DMS53 treated with DMSO at 0.1 percent for 48 hours (cell line): ENCODE data around the gene TTC17.
A peak's percentile ranks its signal among the peaks of the same experiment; 100 is the strongest.
"Not testable (repeated sequence)": the region's sequence is repeated elsewhere in the genome, so short reads cannot be mapped to it uniquely, and the experiment has no call there.

Source experiments
- DNase-seq: peaks from one replicate; lab custom pipeline; 2025; ENCODE audit not compliant: unreplicated experiment; lab: John Stamatoyannopoulos, UW

Gene TTC17

GRCh38 chr11:43458486-43458885 lies 99.8 kb downstream of the TTC17 start:
- no peak for DNase-seq

GRCh38 chr11:43459246-43459645 lies 100.5 kb downstream of the TTC17 start:
- no peak for DNase-seq

DNA sequence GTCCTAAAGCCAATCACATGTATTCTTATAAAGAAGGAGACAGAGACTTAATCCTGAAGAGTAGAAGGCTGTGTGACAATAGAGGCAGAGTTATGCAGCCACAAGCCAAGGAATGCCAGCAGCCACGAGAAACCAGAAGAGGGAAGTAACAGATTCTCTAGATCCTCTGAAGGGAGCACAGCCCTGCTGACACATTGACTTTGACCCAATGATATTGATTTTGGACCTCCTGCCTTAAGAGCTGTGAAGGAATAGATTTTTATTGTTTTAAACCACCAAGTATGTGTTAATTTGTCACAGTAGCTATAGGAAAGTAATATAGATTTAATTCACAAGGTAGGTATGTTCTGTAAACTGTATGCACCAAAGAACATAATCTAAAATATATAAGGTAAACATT lies 103.6 kb downstream of the TTC17 start:
- DNase-seq, result no peak

- DNase-seq, result no peak
Observed at GRCh38 chr11:43467958-43468357, 109.2 kb downstream of the TTC17 start.

DNA sequence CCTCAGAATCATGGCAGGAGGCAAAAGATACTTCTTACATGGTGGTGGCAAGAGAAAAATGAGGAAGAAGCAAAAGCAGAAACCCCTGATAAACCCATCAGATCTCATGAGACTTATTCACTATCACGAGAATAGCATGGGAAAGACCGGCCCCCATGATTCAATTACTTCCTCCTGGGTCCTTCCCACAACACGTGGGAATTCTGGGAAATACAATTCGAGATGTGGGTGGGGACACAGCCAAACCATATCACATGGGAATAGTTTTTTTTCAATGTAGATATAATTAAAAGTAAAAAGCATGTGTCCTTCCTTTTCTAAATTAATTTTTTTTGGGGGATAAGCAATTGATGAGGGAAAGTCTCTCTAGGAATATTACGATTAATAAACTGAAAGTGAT lies 118.8 kb downstream of the TTC17 start:
- not testable (repeated sequence) for DNase-seq

GRCh38 chr11:43486141-43486540 lies 127.4 kb downstream of the TTC17 start:
- DNase-seq, result no peak

DNA sequence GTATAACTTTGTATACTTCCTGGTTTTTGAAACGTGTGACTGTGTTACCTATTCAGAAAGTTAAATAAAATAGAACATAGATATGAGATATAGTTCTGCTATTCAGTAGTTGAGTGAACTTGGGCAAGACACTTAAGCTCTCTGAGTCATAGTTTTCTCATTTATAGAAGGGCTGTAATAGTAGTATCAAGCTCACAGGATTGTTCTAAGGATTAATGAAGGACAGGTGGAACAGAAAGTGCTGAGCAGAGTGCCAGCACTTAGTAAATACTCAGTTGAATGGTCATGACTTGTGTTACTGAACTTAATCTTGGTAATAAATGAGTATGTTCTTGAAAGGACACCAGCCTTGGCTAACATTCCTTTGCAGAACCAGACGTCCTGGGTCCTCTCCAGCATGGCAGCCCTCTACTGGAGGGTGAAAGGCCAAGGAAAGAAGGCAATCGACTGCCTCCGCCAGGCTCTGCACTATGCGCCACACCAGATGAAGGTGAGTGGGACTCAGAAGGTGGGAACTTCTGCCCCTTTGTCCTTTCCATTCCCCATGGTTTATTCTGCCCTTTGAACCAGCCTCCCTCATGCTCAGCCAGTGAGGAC lies 131.2 kb downstream of the TTC17 start:
- no peak for DNase-seq

DNA sequence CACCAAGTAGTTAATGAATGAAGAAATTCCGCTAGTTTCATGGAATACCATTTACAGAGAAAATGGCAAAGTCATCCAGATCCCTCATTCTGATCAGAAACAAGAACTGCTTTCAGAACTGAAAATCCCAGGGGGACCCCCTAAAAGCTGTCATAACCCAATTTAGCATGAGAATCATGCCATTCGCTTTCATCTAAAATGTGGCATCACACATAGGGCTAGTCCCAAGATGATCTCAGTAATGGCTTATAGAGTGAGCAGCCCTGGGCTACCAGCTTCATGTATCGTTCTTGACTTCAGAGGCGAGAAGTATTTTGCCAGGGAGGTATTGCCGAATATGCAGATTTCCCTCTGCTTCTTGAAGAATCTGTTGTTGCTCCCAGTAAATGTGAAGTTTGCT lies 134.0 kb downstream of the TTC17 start:
- no peak for DNase-seq

- DNase-seq, result no peak
Observed at GRCh38 chr11:43493431-43493830, 134.7 kb downstream of the TTC17 start.

DNA sequence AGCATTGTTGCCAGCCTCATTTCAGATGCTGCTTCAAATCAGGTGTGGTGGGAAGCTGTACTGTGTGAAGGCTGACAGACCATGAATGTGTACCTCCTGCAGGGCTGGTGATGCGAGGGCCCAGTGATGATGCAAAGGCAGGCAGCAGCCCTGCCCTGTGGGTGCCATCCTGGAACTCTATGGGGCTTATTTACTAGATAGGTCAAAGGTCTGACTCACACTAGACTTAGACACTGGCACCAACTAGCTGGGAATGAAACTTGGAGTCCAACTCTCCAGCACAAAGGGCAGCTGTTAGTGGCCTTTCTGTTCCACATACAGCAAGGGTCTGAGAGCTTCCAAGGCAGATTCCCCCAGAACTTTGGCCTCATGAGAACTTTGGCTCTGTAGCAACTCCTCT lies 138.4 kb downstream of the TTC17 start:
- DNase-seq, result no peak

DNA sequence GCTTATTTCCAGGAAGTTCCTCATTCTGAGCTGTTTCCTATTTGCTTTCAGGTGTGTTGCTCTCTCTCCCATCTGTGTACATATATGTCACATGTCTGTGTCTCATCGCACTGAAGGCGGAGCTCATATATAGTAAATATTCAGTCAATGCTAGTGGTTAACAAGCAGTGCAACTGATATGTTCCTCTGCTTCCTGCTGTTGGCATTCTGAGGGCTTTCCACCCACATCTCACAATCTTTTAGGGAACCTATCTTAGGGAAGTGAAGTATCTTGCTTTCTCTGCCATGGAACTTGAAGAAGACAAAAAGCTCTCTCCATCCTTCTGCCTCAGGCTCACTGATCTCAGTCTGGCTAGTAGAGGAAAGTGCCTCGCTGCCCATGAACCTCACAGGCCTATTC lies 139.8 kb downstream of the TTC17 start:
- no peak for DNase-seq

- DNase-seq, result no peak
Observed at GRCh38 chr11:43503417-43503816, 144.7 kb downstream of the TTC17 start.

- DNase-seq, result peak; percentile 12
Observed at GRCh38 chr11:43504316-43504950, 145.7 kb downstream of the TTC17 start.

- no peak for DNase-seq
Observed at GRCh38 chr11:43505171-43505570, 146.5 kb downstream of the TTC17 start.

DNA sequence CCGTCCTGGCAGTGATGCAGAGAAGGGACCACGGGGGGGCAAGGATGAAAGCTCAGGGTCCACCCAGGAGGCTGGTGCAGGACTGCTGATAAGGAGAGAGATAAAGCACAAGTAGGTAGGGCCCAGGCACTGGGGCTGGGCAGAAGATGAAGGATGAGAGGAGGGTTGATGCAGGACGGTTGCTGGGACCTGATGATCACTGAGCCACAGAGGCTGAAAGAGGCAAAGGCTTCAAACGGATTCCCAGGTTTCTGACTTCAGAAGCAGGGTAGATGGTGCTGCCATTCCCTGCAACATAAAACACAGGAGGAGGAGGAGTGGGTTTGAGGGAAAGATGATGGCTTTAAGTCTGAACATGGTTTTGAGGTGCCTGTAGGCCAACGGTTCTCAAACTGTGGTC lies 148.5 kb downstream of the TTC17 start:
- no peak for DNase-seq

DNA sequence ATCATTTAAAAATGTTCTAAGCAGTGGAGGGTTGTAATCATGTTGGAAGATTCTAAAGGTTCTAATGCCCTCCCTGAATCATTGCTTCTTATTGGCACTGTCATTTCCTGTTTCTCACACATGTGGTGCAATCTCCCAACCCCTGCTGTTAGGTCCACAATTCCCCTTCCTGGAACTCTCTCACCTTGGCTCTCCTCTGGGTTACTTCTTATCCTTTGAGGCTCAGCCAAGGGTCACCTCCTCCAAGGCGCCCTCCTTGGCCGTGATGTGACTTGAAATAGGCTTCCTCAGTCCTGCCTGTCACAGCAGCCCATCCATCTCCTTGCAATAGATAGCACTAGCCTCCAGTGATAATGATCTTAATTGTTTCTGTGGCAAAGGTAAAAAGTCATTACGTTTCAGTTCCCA lies 149.8 kb downstream of the TTC17 start:
- no peak for DNase-seq

DNA sequence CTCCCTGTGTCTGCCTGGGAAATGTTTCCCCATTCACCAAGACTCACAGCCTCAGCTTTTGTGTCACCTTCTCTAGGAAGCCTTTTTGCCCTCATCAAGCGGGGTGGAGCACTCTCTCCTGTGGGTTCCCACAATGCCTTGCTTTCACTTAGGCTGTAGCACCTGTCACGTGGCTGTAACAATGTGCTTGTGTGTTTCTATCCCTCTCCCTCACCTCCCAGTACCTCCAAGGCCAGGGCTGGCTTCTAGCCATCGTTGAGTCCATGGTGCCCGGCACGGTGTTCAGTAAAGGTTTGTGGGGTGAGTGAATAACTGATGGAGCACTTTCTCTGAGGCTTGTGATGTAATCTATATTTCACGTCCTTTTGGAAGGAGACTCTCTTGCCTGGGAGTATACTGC lies 153.2 kb downstream of the TTC17 start:
- no peak for DNase-seq

- no peak for DNase-seq
Observed at GRCh38 chr11:43515090-43515489, 156.4 kb downstream of the TTC17 start.

DNA sequence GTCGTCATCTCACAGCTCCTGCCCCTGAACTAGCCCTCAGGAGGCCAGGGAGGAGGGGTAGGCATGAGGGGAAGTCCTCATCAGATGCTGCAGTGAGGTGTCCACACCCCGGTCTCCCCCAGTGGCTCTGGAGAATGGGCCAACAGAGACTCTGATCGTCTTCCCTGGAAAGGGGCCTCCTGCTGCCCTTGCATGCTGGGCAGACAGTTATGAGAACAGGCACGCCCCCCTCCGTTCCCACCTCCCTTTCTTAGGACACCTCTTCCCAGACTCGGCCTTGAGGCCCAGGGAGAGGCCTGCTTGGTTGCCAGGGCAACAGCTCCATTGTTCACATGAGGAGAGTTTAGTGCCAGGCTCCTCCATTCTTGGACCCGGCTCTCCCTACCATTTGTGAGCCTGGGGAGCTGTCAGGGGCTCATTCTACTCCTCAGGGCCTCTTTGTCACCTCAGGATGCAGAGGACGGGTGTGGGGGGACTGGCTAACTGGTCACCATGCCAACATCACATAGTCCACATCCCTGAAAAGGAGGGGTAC lies 157.7 kb downstream of the TTC17 start:
- no peak for DNase-seq

DNA sequence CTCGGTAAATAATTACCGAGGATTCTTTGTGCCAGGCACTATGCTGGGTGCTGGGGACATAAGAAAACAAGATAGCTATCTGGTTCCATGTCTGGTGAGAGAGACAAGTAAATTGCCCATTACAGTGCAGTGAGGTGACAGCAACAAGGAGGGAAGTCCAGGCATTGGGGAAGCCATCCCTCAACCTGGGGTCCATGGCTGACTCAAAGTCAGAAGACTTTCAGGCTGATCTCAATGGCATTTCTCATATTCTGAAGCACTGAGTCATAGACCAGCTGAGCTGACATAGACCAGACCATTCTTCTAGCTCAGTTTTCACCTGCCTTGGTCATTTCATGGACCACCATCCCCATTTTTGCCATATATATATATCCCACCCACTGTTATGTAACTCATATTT lies 158.8 kb downstream of the TTC17 start:
- DNase-seq, result no peak

DNA sequence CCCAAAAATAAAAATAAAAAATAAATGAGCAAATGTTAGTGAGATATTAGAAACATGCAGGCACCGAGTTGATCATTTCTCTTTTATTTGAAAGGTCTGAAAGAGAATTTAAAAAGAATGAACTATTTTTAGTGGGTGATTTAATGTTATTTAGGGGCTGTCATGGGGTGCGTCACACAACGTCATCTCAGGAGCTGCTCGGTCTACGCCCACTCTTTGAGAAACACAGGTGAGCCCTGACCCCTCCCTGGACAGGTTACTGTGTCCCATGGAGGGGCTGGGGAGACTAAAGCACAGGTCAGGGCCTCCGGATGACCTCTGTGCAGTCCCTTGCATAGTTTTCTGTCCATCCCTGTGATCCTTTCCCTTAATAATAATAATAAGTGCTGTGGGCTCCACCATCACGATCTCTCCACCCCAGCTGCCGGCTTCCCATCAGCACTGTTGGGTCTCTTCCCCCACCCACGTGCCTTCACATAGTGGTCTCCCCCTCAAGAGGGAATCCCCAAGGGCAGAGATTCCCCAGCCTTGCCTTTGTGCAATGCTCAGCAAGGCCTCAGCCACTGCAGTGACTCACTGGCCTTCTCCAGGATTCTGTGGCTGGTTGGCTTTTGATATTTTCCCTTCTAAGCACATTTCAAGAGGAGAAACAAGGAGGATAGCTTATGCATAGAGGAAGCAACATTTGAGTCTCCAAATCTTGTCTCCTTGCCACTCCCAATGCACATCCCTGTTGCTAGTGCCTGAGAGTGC lies 159.9 kb downstream of the TTC17 start:
- DNase-seq, result no peak

- DNase-seq, result no peak
Observed at GRCh38 chr11:43521471-43521870, 162.8 kb downstream of the TTC17 start.
